HG03045 (cell line): ENCODE data around the gene LRSAM1.

Experiments
- ATAC-seq: cut with Tn5 transposase; IDR thresholded peaks from one replicate; pipeline ENCODE4 v1.9.1; 2021; ENCODE audit warnings: mild to moderate bottlenecking, moderate library complexity; ENCODE audit not compliant: unreplicated experiment

Gene LRSAM1

DNA sequence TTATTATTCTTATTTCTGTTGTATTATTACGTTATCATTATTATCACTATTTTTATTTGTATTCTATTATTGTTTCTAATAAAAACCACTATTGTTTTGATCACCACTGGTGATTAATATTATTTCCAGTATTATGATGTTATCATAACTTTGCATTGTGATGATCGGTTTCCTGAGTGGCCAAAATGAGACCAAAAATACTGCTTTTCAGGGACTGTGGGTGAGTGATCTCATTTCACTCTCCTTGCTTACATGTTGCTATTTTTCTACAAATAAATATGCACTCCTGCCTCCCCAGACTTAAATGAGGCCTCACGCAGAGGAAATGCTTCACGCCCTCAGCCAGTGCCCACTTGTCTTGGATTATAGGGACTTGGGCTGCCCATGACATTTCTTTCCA lies 78.4 kb downstream of the LRSAM1 start:
- no peak for ATAC-seq

- no peak for ATAC-seq
Measured at GRCh38 chr9:127530206-127530941, 79.1 kb downstream of the LRSAM1 start.

DNA sequence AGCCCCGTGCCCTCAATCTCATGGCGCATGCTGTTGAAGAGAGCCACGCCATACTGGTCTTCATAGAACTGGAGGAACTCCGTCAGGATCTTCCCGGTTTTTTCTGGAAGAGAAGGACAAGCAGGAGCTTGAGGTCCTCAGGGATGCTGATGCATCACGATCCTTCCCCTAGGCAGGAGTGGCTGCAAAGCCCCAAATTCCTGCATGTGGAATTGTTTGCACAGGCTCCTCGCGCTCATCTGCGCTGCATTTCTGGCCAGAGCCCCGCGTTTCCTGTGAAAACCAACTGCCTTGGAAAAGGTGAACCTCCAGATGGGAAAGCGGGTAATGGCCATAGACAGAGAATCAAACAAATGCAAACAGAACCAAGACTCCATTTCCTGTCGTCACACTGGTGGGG lies 80.4 kb downstream of the LRSAM1 start:
- ATAC-seq, result no peak

- no peak for ATAC-seq
Measured at GRCh38 chr9:127534250-127534906, 83.1 kb downstream of the LRSAM1 start.

GRCh38 chr9:127534931-127535330 lies 83.6 kb downstream of the LRSAM1 start:
- no peak for ATAC-seq

GRCh38 chr9:127535396-127535795 lies 84.1 kb downstream of the LRSAM1 start:
- ATAC-seq, result no peak

DNA sequence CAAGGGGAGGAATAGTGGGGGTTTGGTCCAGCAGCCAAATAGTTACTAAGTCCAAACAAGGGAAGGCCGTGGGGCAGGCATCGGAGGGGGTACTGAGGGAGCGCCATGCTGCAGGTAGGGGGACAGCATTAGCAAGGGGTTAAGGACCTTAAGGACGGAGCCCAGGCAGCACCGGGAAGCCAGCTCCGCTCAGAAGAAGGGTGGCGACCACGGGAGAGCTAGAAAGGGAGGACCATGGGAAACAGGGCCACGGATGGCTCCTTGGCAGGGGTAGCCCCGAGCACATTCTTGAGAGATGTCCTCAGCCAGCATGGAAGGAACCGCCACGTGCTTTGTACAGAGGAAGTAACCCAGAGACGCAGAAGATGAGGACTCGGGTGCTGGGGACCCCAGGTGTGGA lies 84.5 kb downstream of the LRSAM1 start:
- ATAC-seq, result no peak

DNA sequence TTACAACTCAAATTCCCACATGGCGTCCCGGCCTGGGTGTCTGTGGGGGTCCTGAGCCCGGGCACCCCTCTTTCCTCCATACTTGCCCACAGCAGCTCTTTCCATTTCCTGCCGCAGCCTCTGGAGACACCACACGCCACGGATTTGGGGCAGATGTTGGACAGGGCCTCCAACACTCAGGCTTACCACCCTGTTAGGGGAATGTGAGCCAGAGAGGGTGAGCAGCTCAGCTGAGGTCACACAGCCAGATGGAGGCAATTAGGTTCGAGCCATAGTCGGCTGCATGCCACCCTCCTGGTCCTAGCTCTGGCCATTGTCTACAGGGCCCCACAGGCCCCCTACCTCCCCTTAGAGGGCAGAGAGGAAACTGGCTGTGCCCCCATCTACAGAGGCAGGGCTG lies 85.2 kb downstream of the LRSAM1 start:
- no peak for ATAC-seq

- ATAC-seq, result no peak
Measured at GRCh38 chr9:127537014-127537413, 85.7 kb downstream of the LRSAM1 start.

- ATAC-seq, result no peak
Measured at GRCh38 chr9:127537792-127538191, 86.5 kb downstream of the LRSAM1 start.

- no peak for ATAC-seq
Measured at GRCh38 chr9:127538849-127539258, 87.5 kb downstream of the LRSAM1 start.

DNA sequence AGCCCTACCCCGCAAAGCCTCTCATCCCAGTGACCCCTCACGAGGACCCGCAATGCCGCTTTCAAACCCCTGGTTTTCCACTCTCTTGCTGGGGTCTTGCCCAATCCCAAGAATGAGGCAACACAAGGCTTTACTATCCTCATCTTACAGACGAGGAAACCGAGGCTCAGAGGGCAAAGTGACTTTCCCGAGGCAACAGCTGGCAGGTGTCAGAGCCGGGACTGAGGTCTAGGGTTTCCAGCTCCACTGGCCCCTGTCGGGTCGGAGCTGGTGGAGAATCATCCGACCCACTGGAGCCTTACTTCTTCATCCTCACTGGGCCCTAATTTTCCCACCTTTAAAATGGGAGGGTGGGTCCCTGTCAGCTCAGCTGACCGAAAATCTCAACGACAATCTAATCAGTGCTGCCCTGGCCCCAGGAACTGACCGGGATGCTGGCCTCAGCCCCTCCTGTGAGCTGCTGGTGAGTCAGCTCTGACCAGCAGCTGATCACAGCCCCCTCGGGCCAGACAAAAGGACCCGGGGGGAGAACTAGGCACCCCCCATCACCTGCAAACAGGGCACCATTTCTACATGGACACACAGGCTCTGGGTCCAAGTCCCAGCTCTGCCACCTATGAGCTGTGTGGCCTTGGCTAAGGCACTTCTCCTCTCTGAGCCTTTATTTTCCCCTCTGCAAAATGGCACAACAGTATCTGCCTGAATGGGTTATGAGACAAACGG lies 88.1 kb downstream of the LRSAM1 start:
- ATAC-seq, result no peak

DNA sequence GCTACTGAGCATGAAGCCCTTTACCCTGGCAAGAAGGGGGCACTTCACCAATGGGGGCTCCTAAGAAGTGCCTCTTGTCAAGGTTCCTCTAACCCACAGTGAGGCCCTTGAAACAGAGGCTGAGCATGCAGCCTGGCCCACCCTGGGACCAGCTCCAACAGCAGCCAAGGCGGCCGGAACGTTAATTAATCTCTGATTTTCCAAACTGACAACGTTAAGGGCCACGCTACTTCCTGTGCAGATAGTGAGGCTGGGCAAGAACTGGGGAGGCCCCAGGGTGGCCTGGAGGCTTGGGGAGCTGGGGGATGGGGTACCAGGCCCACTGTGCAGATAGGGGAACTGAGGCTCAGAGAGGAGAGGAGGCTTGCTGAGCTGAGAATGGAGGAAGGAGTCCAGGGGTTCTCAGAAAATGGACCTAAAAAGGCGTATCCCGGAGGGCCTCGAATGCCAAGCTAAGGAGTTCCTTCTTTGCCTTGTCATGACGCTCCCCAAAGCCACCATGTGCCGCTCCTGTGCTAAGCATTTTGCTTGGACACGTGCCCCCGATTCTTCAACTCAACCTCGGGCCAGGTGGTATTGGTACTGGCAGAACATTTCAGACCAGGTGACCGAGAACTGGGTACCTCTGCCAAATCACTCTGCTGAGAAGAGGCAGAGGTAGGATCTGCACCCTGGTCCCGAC lies 88.8 kb downstream of the LRSAM1 start:
- ATAC-seq, result no peak

DNA sequence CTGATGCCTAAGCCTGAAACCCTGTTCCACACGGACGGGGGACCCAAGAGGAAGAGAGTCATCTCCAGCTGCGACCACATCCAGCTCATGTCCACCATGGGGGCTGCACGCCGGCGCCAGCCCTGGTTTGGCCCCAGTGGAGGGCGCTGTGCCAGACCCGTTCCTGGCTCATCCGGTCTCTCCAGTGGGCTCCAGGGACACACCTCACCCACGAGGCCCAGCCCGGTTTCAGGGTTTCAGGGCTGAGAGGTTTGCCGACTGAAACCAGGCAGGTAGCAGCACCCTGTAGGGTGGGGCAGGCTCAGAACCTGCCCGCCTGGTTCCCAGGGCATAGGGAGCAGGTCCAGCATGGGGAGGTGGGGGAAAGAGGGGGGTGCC lies 89.3 kb downstream of the LRSAM1 start:
- ATAC-seq, result no peak

- no peak for ATAC-seq
Measured at GRCh38 chr9:127541176-127541575, 89.9 kb downstream of the LRSAM1 start.

DNA sequence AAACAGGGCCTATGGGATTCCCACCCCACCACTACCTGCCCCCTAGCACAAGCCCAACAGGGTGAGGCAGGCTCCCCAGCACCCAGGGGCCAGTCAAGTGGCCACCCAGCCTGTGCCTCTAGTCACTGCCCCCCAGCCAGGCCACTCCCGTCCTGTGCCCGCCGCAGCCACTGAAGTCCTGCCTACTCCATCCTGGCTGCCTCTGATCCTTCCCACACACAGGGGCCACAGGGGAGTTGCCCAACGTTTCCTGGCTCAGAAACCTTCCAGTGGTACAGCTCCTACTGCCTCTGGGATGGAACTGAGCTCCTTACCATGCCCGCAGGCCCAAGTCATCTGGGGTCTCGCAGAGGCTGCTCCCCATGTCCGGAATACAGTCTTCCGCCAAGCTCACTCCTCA lies 90.6 kb downstream of the LRSAM1 start:
- no peak for ATAC-seq

GRCh38 chr9:127543221-127543620 lies 91.9 kb downstream of the LRSAM1 start:
- ATAC-seq, result no peak

GRCh38 chr9:127543973-127544533 lies 92.7 kb downstream of the LRSAM1 start:
- no peak for ATAC-seq

DNA sequence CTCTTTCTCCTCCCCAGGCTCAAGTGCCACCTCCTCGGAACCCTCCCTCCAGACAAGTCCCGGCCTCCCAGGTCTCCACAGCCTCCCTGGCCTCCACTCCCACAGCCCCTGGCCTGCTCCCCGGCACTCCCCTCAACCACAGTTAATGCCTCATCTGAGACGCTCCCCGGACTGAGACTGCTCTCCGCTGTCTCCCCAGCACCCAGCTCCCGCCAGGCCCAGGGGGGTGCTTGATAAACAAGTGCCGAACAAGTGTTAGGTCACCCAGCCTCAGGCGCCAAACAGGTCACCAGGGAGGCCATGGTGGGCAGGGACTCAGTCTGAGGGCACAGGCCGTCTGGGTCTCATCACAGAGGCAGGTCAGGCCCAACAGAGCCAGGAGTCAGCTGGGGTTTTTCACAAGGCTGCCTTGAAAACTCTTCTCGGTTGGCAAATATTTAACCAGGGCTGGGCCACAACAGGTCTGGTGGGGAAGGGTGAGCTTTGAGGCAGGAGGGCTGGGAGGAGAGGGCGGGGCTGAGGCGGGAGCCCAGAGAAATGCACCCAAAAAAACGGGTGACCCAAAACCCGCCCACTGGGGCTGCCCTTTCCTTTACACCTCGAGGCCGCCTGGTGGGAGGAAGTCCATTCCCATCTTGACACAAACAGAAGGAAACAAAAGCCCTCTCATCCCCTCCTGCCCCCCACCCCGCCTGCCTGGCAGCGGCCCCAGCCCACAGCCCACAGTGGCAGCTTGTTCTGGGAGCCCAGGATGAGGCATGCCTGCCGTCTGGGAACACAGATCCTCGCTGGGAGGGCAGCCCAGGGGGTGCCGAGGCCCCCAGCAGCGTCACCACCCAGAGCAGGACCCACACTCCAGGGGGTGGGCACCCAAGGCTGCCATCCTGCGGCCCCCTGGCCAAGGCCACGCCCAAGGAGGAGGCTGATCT lies 94.2 kb downstream of the LRSAM1 start:
- ATAC-seq, result no peak
